ENCODE measurements around the gene PAX6. TPM values are rescaled to one million over a fixed set of nuclear protein-coding genes. Genes with fewer than 3 reads are reported as not detected.

PAX6 gene
- 1 to 10 TPM in 1 of 4 donors, under 1 TPM in 2, not detected in 1; 0.13 to 2.7 (median 0.67) TPM for total RNA-seq

DNA sequence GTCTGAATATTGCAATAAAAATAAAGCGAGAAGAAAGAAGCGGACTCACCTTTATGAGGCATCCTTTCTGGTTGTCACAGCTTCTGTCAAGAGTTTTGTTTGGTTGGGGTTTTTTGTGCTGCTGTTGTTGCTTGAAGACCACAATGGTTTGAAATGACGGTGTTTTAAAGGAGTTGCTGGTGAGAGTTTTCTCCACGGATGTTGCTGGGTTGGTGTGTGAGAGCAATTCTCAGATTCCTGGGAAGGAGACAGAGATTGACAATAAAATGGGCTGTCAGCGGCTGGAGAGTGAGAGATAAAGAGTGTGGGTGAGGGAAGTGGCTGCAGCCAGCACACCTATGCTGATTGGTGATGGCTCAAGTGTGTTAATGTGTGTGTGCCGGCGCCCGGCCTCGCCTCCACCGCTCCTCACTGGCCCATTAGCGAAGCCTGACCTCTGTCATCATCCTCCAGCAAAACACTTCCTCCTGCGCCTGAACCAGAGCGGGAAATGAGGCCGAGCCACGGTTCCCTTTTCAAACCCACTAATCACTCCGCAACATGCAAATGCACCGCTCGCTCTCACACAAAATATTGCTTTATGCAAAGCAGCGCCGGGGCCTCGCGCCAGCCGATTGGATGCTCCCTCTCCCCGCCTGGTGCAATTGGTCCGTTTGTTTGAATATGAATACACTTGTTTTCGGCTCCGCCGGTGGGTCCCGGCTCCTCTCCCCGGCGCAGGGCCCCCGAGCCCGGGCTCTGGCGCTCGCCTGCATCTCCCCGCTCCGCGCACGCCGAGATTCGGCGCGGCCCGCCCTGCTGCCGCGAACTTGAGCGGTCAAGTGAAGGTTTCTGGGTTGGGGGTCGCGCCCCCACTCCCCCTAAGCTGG lies at the start of gene PAX6:
TSS of gene PAX6 (minus strand) at position 544 of the 869 bp plus-strand sequence. CDS start 4,911 bp downstream, outside the sequence.
- H3K4me3 ChIP-seq (ENCODE audit: low read depth, poor library complexity, severe bottlenecking), result peak within 1 kb of the TSS; percentile 2
- 1 to 2% methylated on average over 45 to 49 of the region's 49 CpGs for WGBS, 2 donors
- DNase-seq (ENCODE audit: low spot score in 2 of 2), result peak; percentile 65 to 87
- TF ChIP-seq, protein P1, sequence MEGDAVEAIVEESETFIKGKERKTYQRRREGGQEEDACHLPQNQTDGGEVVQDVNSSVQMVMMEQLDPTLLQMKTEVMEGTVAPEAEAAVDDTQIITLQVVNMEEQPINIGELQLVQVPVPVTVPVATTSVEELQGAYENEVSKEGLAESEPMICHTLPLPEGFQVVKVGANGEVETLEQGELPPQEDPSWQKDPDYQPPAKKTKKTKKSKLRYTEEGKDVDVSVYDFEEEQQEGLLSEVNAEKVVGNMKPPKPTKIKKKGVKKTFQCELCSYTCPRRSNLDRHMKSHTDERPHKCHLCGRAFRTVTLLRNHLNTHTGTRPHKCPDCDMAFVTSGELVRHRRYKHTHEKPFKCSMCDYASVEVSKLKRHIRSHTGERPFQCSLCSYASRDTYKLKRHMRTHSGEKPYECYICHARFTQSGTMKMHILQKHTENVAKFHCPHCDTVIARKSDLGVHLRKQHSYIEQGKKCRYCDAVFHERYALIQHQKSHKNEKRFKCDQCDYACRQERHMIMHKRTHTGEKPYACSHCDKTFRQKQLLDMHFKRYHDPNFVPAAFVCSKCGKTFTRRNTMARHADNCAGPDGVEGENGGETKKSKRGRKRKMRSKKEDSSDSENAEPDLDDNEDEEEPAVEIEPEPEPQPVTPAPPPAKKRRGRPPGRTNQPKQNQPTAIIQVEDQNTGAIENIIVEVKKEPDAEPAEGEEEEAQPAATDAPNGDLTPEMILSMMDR (IDR thresholded peaks at IDR 0.05), result no peak
- intact Hi-C loops (cut with DNase I; ENCODE audit: low total_unique reads), result loop anchor here (5.0 kb wide), 1 partner anchor 511 kb away; no protein-coding TSS in a partner anchor

DNA sequence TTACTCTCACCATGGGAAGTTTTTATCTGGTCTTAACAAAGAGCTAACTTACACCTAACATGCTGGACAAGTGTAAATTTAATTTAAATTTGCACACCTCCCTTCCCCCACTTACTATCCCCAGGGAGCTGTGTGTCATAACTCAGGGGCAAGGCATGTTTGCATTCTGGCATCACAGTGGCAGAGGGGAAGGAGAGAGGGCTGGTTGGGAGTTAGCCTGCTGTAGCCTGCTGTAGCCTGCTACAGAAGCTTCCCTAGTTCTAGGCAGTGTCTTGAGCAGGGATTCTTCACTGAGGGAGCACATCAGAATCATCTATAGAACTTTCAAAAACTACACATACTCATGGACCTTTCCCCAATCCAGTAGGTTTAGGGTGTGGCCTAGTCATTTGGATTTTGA lies 49.3 kb upstream of the PAX6 start:
- no peak for DNase-seq (ENCODE audit: low spot score in 2 of 2)
- intact Hi-C loops (cut with DNase I; ENCODE audit: low total_unique reads), result no loop called here
- no peak overlapping the region for H3K4me3 ChIP-seq (ENCODE audit: low read depth, poor library complexity, severe bottlenecking)
- TF ChIP-seq, protein P1 (IDR thresholded peaks at IDR 0.05), result no peak
- TF ChIP-seq POLR2A (IDR thresholded peaks at IDR 0.05), result no peak

DNA sequence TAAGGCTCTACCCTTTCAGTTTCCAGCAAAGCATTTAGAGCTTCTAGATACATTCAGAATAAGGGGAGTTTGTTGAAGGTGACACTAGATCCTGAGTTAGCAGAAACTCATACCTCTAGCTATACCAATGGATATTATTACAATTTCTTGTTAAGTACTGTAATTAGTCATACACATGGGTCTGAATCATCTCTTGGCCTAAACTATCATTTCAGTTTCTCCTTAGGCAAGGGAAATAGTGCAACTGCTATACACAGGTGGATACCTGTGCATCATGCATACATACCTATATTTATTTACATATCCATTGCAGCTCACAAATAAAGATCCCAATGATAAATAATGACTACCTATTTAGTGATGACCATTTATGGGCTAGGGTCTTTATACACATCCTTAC lies 45.1 kb upstream of the PAX6 start:
- TF ChIP-seq, protein P1 (IDR thresholded peaks at IDR 0.05), result no peak
- TF ChIP-seq POLR2A (IDR thresholded peaks at IDR 0.05), result no peak
- H3K4me3 ChIP-seq (ENCODE audit: low read depth, poor library complexity, severe bottlenecking), result no peak overlapping the region
- DNase-seq (ENCODE audit: low spot score in 2 of 2), result no peak
- intact Hi-C loops (cut with DNase I; ENCODE audit: low total_unique reads), result loop anchor here (1.0 kb wide), 1 partner anchor 21 kb away; no protein-coding TSS in a partner anchor

DNA sequence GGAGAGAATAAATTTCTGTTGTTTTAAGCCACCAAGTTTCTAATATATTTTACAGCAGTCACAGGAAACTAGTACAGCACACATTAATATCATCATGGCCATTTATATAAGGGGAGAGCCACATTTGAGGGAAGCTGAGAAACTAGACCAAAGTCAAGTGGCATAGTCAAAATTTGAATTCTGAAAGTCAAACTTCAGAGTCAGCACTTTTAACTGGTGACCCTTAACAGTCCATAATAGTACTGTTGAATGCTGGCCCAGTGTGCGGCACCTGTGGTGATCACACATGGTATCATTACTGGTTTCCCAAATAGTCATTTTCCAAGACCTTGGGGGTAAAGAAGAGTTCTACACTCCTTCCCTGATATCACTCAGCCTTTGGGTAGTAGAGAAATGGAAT lies 44.3 kb upstream of the PAX6 start:
- no peak overlapping the region for H3K4me3 ChIP-seq (ENCODE audit: low read depth, poor library complexity, severe bottlenecking)
- DNase-seq (ENCODE audit: low spot score in 2 of 2), result no peak
- intact Hi-C loops (cut with DNase I; ENCODE audit: low total_unique reads), result no loop called here
- no peak for TF ChIP-seq POLR2A (IDR thresholded peaks at IDR 0.05)
- TF ChIP-seq, protein P1 (IDR thresholded peaks at IDR 0.05), result no peak
- 100% methylated on average over 1 of the region's 1 CpG for WGBS, 2 donors

DNA sequence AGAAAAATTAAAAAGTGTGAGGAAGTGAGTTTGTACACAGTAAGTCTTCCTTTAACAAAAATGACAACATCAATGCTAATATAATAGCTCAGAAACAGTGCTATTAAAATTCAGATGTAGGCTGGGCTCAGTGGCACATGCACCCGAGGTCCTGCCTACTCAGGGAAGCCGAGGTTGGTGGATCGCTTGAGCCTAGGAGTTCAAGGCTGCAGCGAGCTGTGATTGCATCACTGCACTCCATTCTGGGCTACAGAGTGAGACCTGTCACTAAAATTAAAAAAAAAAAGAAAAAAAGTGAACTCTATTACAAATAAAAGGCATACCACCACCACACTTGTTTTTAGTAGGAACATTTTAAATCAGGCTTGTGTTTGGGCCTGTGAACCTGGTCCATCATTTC lies 39.2 kb upstream of the PAX6 start:
- intact Hi-C loops (cut with DNase I; ENCODE audit: low total_unique reads), result no loop called here
- no peak overlapping the region for H3K4me3 ChIP-seq (ENCODE audit: low read depth, poor library complexity, severe bottlenecking)
- DNase-seq (ENCODE audit: low spot score in 2 of 2), result no peak
- TF ChIP-seq, protein P1 (IDR thresholded peaks at IDR 0.05), result no peak
- TF ChIP-seq POLR2A (IDR thresholded peaks at IDR 0.05), result no peak
- 92 to 96% methylated on average over 4 of the region's 4 CpGs for WGBS, 2 donors
